Fibroblast of lung (primary cell): Measurements from ENCODE around the gene IL2RG. TPM values are rescaled to one million over a fixed set of nuclear protein-coding genes. Genes with fewer than 3 reads are reported as not detected.

ENCODE experiments used
- DNase-seq, 2 donors: peaks; one replicate each; pipeline versions ENCODE4 v3.0.0 to v3.0.0-alpha.2; 2010; ENCODE audit warnings: low read depth in 2 of 2
- H2AFZ ChIP-seq: 2 replicates; pipeline ENCODE4 v1.5.1; 2012; ENCODE audit warnings: low read length, control low read depth, inconsistent platforms
- H3K27ac ChIP-seq: 2 replicates; pipeline ENCODE4 v1.5.1; 2011; ENCODE audit warnings: low read length, control low read depth; ENCODE audit not compliant: insufficient read depth
- H3K27me3 ChIP-seq: 2 replicates; pipeline ENCODE4 v1.5.1; 2011; ENCODE audit warnings: mild to moderate bottlenecking, low read length; ENCODE audit not compliant: control insufficient read depth, insufficient read depth
- H3K36me3 ChIP-seq: 2 replicates; pipeline ENCODE4 v1.5.1; 2011; ENCODE audit warnings: low read length; ENCODE audit not compliant: control insufficient read depth, insufficient read depth
- H3K4me1 ChIP-seq: 2 replicates; pipeline ENCODE4 v1.5.1; 2011; ENCODE audit warnings: low read length; ENCODE audit not compliant: control insufficient read depth, insufficient read depth; ENCODE audit errors: extremely low read depth
- H3K4me2 ChIP-seq: 2 replicates; pipeline ENCODE4 v1.5.1; 2011; ENCODE audit warnings: low read length, control low read depth; ENCODE audit not compliant: insufficient read depth; ENCODE audit errors: extremely low read depth
- H3K4me3 ChIP-seq, 4 experiments: fragments of 200-600 bp in 1 of 4; sonication (generic) in 1 of 4; replicated peaks in 1 of 4; 2 replicates each; pipeline ENCODE4 v1.5.1; 2011 to 2016; ENCODE audit warnings: low read length in 4 of 4, low read depth in 3 of 4, mild to moderate bottlenecking in 3 of 4, control low read depth in 2 of 4, inconsistent platforms in 1 of 4, mixed read lengths in 1 of 4; ENCODE audit not compliant: insufficient read depth in 1 of 4; ENCODE audit errors: control extremely low read depth in 1 of 4
- H3K79me2 ChIP-seq: 2 replicates; pipeline ENCODE4 v1.5.1; 2012; ENCODE audit warnings: mild to moderate bottlenecking, low read length, inconsistent platforms; ENCODE audit not compliant: control insufficient read depth, insufficient read depth
- H3K9ac ChIP-seq: 2 replicates; pipeline ENCODE4 v1.5.1; 2011; ENCODE audit warnings: mild to moderate bottlenecking, low read length, control low read depth; ENCODE audit not compliant: insufficient read depth
- H3K9me3 ChIP-seq: 2 replicates; pipeline ENCODE4 v1.5.1; 2012; ENCODE audit warnings: low read depth, low read length; ENCODE audit not compliant: control insufficient read depth, insufficient read depth
- H4K20me1 ChIP-seq: 2 replicates; pipeline ENCODE4 v1.5.1; 2011; ENCODE audit warnings: low read length; ENCODE audit not compliant: control insufficient read depth, insufficient read depth; ENCODE audit errors: extremely low read depth
- EZH2 ChIP-seq: IDR thresholded peaks from 2 replicates; pipeline ENCODE4 v1.5.1; 2012; ENCODE audit warnings: low read length, control low read depth, mild to moderate bottlenecking; ENCODE audit errors: missing control alignments
- polyA plus RNA-seq, 2 donors: library from polyadenylated mRNA; depleted of rRNA in 1 of 2; stranded (reverse) in 1 of 2; unstranded in 1 of 2; fragments of >200 nt; gene quantifications; 2 replicates each; pipeline ENCODE4 v1.2.1, GENCODE V29; 2011 to 2012; ENCODE audit warnings: missing spikeins in 1 of 2
- total RNA-seq: library from RNA; depleted of rRNA; stranded (reverse); fragments of >200 nt; gene quantifications from 2 replicates; pipeline ENCODE4 v1.2.1, GENCODE V29; 2014
- TF ChIP-seq, protein P1 (sequence below), 2 donors: IDR thresholded peaks in 1 of 2; conservative IDR thresholded peaks in 1 of 2; 1 replicate in 1 of 2; 2 replicates in 1 of 2; pipeline ENCODE4 v1.5.1; 2011 to 2012; ENCODE audit warnings: low read length in 2 of 2, control low read depth in 1 of 2, inconsistent platforms in 1 of 2, low read depth in 1 of 2, mild to moderate bottlenecking in 1 of 2

Gene IL2RG
- total and polyA plus RNA-seq, 2 donors (not counting 1 experiment from before 2014, with no cell fraction given), result not detected

GRCh38 chrX:71098302-71098701 lies 13.1 kb downstream of the IL2RG start:
- H3K4me3 ChIP-seq, result no peak overlapping the region
- no peaks in the 10 kb centered on the region for H4K20me1 ChIP-seq
- H3K4me1 ChIP-seq, result no peaks in the 10 kb centered on the region
- no peaks in the 10 kb centered on the region for H3K9me3 ChIP-seq
- no peak overlapping the region for H3K9ac ChIP-seq
- H3K4me2 ChIP-seq, result no peak overlapping the region
- TF ChIP-seq, protein P1, sequence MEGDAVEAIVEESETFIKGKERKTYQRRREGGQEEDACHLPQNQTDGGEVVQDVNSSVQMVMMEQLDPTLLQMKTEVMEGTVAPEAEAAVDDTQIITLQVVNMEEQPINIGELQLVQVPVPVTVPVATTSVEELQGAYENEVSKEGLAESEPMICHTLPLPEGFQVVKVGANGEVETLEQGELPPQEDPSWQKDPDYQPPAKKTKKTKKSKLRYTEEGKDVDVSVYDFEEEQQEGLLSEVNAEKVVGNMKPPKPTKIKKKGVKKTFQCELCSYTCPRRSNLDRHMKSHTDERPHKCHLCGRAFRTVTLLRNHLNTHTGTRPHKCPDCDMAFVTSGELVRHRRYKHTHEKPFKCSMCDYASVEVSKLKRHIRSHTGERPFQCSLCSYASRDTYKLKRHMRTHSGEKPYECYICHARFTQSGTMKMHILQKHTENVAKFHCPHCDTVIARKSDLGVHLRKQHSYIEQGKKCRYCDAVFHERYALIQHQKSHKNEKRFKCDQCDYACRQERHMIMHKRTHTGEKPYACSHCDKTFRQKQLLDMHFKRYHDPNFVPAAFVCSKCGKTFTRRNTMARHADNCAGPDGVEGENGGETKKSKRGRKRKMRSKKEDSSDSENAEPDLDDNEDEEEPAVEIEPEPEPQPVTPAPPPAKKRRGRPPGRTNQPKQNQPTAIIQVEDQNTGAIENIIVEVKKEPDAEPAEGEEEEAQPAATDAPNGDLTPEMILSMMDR (conservative IDR thresholded peaks at IDR 0.05 in 1 of 2, IDR thresholded peaks at IDR 0.05 in 1 of 2; ENCODE audit: low read depth in 1 of 2, low read length in 2 of 2), result peak; percentile 31 to 42
- TF ChIP-seq EZH2, result no peak
- H3K36me3 ChIP-seq, result no peaks in the 10 kb centered on the region
- H3K27ac ChIP-seq, result no peak overlapping the region
- H3K79me2 ChIP-seq, result no peaks in the 10 kb centered on the region
- no peak overlapping the region for H2AFZ ChIP-seq
- H3K27me3 ChIP-seq, result no peaks in the 10 kb centered on the region
- peak; percentile 25 to 46 for DNase-seq

DNA sequence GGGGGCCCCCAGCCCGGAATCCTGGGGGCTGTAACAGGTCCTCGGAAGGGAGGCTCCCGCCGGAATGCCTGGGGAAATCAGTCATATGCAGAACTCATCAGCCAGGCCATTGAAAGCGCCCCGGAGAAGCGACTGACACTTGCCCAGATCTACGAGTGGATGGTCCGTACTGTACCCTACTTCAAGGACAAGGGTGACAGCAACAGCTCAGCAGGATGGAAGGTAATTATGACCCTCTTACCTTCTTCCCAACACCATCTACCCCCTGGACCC lies 14.7 kb downstream of the IL2RG start:
- Histone ChIP-seq H3K9me3 (no peaks in the 10 kb centered on the region), H3K36me3 (no peaks in the 10 kb centered on the region), H3K27ac (no peak overlapping the region), H2AFZ (no peak overlapping the region), H3K4me3 (peak overlapping the region; percentile 33 to 85 (median 64)), H4K20me1 (no peaks in the 10 kb centered on the region), H3K4me2 (peak overlapping the region; percentile 80), H3K4me1 (no peaks in the 10 kb centered on the region), H3K79me2 (no peaks in the 10 kb centered on the region), H3K9ac (no peak overlapping the region), H3K27me3 (no peaks in the 10 kb centered on the region)
- DNase-seq, result no peak
- TF ChIP-seq, protein P1 (conservative IDR thresholded peaks at IDR 0.05 in 1 of 2, IDR thresholded peaks at IDR 0.05 in 1 of 2; ENCODE audit: low read depth in 1 of 2, low read length in 2 of 2), result no peak
- no peak for TF ChIP-seq EZH2

- TF ChIP-seq EZH2, result no peak
- TF ChIP-seq, protein P1 (conservative IDR thresholded peaks at IDR 0.05 in 1 of 2, IDR thresholded peaks at IDR 0.05 in 1 of 2; ENCODE audit: low read depth in 1 of 2, low read length in 2 of 2), result no peak
- Histone ChIP-seq H3K4me2 (peak overlapping the region; percentile 80), H3K4me3 (peak overlapping the region; percentile 33 to 85 (median 64)), H3K9ac (no peak overlapping the region), H3K79me2 (no peaks in the 10 kb centered on the region), H3K27ac (no peak overlapping the region), H3K27me3 (no peaks in the 10 kb centered on the region), H4K20me1 (no peaks in the 10 kb centered on the region), H2AFZ (peak overlapping the region; percentile 37), H3K36me3 (no peaks in the 10 kb centered on the region), H3K4me1 (no peaks in the 10 kb centered on the region), H3K9me3 (no peaks in the 10 kb centered on the region)
- DNase-seq, result peak in 1 of 2 donors; percentile 47
Measured at GRCh38 chrX:71095981-71096759, 15.2 kb downstream of the IL2RG start.
